Common myeloid progenitor, CD34-positive (primary cell): ENCODE results near the gene RCL1.

Source experiments
- CTCF ChIA-PET: fragments of 350-600 bp; sonication (Branson Sonifier 250); formaldehyde crosslinking; loops from one replicate; lab custom pipeline; 2021; ENCODE audit warnings: antibody characterized with exemption; lab: Charles Lee
- POLR2A ChIA-PET: fragments of 350-600 bp; sonication (Branson Sonifier 250); formaldehyde crosslinking; loops from one replicate; lab custom pipeline; 2021; ENCODE audit warnings: antibody characterized with exemption; lab: Charles Lee
- DNase-seq, 3 donors: peaks; one replicate each; pipeline versions ENCODE4 v3.0.0 to v3.0.0-alpha.2; 2013
- H3K27ac ChIP-seq, 2 experiments: 1 replicate in 1 of 2; 2 replicates in 1 of 2; pipeline ENCODE4 v1.7.0; 2013; ENCODE audit warnings: inconsistent platforms in 2 of 2, low read length in 2 of 2, mild to moderate bottlenecking in 2 of 2, low read depth in 1 of 2, moderate library complexity in 1 of 2; ENCODE audit not compliant: severe bottlenecking in 2 of 2, insufficient read depth in 1 of 2, poor library complexity in 1 of 2
- H3K27me3 ChIP-seq, 5 experiments: replicated peaks in 2 of 5; 1 replicate in 3 of 5; 2 replicates in 2 of 5; pipeline versions ENCODE4 v1.6.1 to v1.7.0; 2013; ENCODE audit warnings: low read length in 4 of 5, mild to moderate bottlenecking in 2 of 5, moderate library complexity in 2 of 5, inconsistent platforms in 1 of 5; ENCODE audit not compliant: insufficient read depth in 5 of 5, control insufficient read depth in 4 of 5
- H3K36me3 ChIP-seq, 4 experiments: 1 replicate in 2 of 4; 2 replicates in 2 of 4; pipeline versions ENCODE4 v1.6.1 to v1.7.0; 2013; ENCODE audit warnings: low read length in 3 of 4, control low read depth in 1 of 4, mild to moderate bottlenecking in 1 of 4; ENCODE audit not compliant: control insufficient read depth in 4 of 4, insufficient read depth in 4 of 4
- H3K4me1 ChIP-seq, 4 experiments: 1 replicate in 3 of 4; 2 replicates in 1 of 4; pipeline versions ENCODE4 v1.6.1 to v1.7.1; 2013; ENCODE audit warnings: low read length in 3 of 4, mild to moderate bottlenecking in 3 of 4, control low read depth in 1 of 4, inconsistent platforms in 1 of 4, moderate library complexity in 1 of 4; ENCODE audit not compliant: control insufficient read depth in 4 of 4, insufficient read depth in 4 of 4; ENCODE audit errors: control extremely low read depth in 1 of 4
- H3K4me3 ChIP-seq, 7 experiments: 1 replicate in 4 of 7; 2 replicates in 3 of 7; pipeline versions ENCODE4 v1.5.1 to v1.7.0; 2013; ENCODE audit warnings: mild to moderate bottlenecking in 7 of 7, low read length in 6 of 7, moderate library complexity in 6 of 7, inconsistent platforms in 2 of 7, low read depth in 2 of 7, control low read depth in 1 of 7; ENCODE audit not compliant: insufficient read depth in 4 of 7, control insufficient read depth in 1 of 7; ENCODE audit errors: extremely low read depth in 1 of 7
- H3K9me3 ChIP-seq, 5 experiments: 1 replicate in 4 of 5; 2 replicates in 1 of 5; pipeline versions ENCODE4 v1.6.1 to v1.7.1; 2013; ENCODE audit warnings: low read length in 4 of 5, mild to moderate bottlenecking in 2 of 5, inconsistent platforms in 1 of 5, low read depth in 1 of 5, moderate library complexity in 1 of 5; ENCODE audit not compliant: control insufficient read depth in 4 of 5, insufficient read depth in 2 of 5; ENCODE audit errors: control extremely low read depth in 1 of 5
- WGBS: methylation state at CpG from one replicate; pipeline ENCODE4 v1.1.5; 2013; ENCODE audit not compliant: insufficient coverage; 5-methylcytosine and 5-hydroxymethylcytosine counted together

The RCL1 gene

DNA sequence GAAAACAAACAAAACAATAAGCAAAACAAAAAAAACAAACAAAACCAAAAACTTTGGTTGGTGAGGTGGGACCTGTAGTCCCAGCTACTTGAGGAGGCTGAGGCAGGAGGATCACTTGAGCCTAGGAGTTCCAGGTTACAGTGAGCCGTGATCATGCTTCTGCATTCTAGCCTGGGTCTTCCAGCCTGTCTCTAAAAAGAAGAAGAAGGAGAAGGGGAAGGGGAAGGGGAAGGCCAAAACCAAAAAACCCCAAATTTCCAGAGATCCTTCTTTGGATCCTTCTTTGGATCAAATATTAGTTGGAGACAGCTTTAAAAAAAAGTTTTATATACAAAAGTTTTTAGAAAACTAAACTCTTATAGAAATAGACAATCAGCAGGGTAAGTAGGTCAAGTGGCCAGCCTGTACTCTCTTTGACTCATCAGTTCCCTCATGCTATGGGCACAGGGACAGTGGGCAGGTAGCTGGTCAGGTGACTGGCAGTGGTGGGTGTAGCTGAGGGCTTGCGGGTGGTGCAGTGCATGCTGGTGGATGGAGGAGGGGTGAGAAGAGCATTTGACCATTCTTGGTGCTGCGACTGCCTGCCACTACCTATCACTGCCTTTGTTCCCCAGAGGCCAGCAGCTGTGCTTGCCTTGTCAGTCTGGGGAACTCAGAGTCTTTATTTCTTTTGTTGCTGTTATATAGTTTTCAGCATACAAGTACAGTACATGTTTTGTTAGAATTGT lies 12.6 kb downstream of the RCL1 start:
- H3K9me3 ChIP-seq: peaks cover 0 to 22% (median 6%) of the 10 kb centered on the region in 5 experiments
- no peaks in the 10 kb centered on the region for H3K4me1 ChIP-seq
- ChIA-PET POLR2A (no interaction called here), CTCF (no interaction called here)
- peaks cover 0 to 9% (median 5%) of the 10 kb centered on the region in 4 experiments for H3K36me3 ChIP-seq
- no peaks in the 10 kb centered on the region for H3K27me3 ChIP-seq
- 86% methylated on average over 1 of the region's 3 CpGs for WGBS
- no peak overlapping the region for H3K27ac ChIP-seq
- DNase-seq: no peak
- no peak overlapping the region for H3K4me3 ChIP-seq

DNA sequence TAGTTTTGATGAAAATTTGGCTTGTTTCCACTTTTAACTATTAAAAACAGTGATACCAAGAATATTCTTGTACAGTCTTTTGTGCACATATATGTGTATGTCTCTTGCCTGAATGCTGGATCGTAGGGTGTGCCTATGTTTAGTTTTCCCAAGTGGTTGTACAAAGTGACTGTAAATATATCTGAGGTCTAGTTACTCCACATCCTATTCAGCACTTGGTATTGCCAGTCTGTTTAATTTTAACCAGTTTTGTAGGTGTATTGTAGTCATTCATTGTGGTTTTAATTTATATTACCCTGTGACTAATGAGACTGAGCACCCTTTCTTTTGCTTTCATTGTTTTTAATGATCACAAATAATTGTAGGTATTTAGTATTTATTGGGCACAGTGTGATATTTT lies 17.8 kb downstream of the RCL1 start:
- no peaks in the 10 kb centered on the region for H3K27me3 ChIP-seq
- peaks cover 0 to 3% (median 0%) of the 10 kb centered on the region in 4 experiments for H3K36me3 ChIP-seq
- no peak overlapping the region for H3K4me3 ChIP-seq
- WGBS: no CpG with 5 or more reads among the region's 1 CpG
- H3K27ac ChIP-seq: no peak overlapping the region
- no peak for DNase-seq
- POLR2A ChIA-PET: no interaction called here
- H3K9me3 ChIP-seq: peaks cover 3 to 39% (median 9%) of the 10 kb centered on the region in 5 experiments
- CTCF ChIA-PET: interaction anchor here (1.2 kb wide), 1 partner anchor 14 kb away, joined by 5 read pairs; no protein-coding TSS in a partner anchor
- H3K4me1 ChIP-seq: peaks cover 0 to 5% (median 0%) of the 10 kb centered on the region in 4 experiments

DNA sequence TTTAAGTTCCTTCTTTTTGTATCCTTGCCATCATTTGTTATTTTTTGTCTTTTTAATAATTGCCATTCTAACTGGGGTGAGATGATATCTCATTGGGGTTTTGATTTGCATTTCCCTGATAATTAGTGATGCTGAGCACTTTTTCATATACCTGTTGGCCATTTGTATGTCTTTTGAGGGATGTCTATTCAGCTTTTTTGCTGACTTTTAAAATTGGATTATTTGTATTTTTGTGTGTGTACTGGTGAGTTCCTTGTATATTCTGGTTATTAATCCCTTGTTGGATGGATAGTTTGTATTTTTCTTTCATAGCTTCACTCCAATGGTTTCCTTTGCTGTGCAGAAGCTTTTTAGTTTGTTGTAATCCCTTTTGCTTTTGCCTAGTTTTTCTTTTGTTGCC lies 19.1 kb downstream of the RCL1 start:
- peaks cover 0 to 3% (median under 1%) of the 10 kb centered on the region in 4 experiments for H3K36me3 ChIP-seq
- H3K4me1 ChIP-seq: peaks cover 0 to 8% (median 0%) of the 10 kb centered on the region in 4 experiments
- no peak overlapping the region for H3K27ac ChIP-seq
- no peaks in the 10 kb centered on the region for H3K27me3 ChIP-seq
- ChIA-PET POLR2A (no interaction called here), CTCF (no interaction called here)
- peaks cover 3 to 33% (median 7%) of the 10 kb centered on the region in 5 experiments for H3K9me3 ChIP-seq
- DNase-seq: no peak
- H3K4me3 ChIP-seq: no peak overlapping the region

DNA sequence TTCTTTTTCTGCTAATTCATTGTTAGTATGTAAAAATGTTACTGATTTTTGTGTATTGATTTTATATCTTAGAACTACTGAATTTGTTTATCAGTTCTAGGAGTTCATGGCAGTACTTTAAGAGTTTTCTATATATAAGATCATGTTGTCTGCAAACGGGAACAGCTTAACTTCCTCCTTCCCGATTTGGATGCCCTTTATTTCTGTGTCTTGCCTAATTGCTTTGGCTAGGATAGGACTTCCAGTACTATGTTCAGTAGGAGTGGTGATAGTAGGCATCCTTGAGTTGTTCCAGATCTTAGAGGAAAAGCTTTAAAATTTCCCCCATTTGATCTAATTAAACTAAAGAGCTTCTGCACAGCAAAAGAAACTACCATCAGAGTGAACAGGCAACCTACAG lies 20.1 kb downstream of the RCL1 start:
- peaks cover 3 to 27% (median 4%) of the 10 kb centered on the region in 5 experiments for H3K9me3 ChIP-seq
- peaks cover 0 to 3% (median under 1%) of the 10 kb centered on the region in 4 experiments for H3K36me3 ChIP-seq
- no peak overlapping the region for H3K27ac ChIP-seq
- H3K4me3 ChIP-seq: no peak overlapping the region
- 100% methylated on average over 1 of the region's 2 CpGs for WGBS
- DNase-seq: no peak
- no peaks in the 10 kb centered on the region for H3K27me3 ChIP-seq
- ChIA-PET POLR2A (no interaction called here), CTCF (interaction anchor here (1.2 kb wide), 1 partner anchor 53 kb away, joined by 3 read pairs; no protein-coding TSS in a partner anchor)
- peaks cover 0 to 8% (median 0%) of the 10 kb centered on the region in 4 experiments for H3K4me1 ChIP-seq

DNA sequence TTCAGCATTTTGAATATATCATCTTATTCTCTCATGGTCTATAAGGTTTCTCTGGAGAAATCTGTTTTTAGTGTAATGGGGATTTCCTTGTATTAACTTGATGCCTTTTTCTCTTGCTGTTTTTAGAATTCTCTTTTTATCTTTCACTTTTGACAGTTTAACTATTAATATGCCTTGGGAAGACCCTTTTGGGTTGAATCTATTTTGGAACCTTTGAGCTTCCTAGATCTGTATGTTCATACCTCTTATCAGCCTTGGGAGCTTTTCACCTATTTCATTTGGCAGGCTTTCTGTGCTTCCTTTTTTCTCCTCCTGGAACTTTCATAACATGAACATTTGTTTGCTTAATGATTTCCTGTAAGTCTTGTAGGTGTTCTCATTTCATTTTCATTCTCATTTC lies 22.2 kb downstream of the RCL1 start:
- POLR2A ChIA-PET: no interaction called here
- Histone ChIP-seq H3K9me3 (peaks cover 3 to 27% (median 4%) of the 10 kb centered on the region in 5 experiments), H3K27me3 (no peaks in the 10 kb centered on the region), H3K4me1 (peaks cover 0 to 8% (median 0%) of the 10 kb centered on the region in 4 experiments), H3K4me3 (no peak overlapping the region), H3K36me3 (peaks cover 0 to 3% (median under 1%) of the 10 kb centered on the region in 4 experiments), H3K27ac (no peak overlapping the region)
- CTCF ChIA-PET: interaction anchor here (0.6 kb wide), 1 partner anchor 1069 kb away, joined by 4 read pairs; no protein-coding TSS in a partner anchor
- no peak for DNase-seq

DNA sequence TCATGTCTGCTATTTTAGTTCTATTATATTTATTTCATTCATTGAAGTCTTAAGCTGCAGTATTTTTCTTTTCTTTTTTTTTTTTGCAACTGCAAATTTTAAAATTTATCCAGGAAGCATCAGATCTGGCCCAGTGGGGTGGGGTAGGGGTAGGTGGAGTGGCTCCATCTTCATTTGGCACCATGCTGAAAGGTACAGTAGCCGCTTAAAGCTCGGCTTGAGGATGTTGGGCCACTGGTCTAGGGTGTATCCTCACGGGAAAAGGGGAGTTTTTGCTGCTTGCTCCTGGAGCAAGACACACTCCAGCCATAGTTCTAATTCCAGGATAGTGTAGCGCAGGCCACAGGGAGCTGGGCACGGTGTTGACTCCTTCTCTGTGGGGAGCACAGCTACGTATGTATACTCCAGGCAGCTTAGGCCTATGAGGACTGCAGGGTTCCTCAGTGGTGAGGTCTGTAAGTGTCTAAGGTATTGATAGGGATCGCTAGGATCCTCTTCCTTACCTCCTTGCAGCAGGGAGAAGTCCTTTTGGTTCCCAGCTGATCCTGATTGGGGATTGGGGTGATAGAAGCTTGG lies 22.7 kb downstream of the RCL1 start:
- H3K9me3 ChIP-seq: peaks cover 3 to 27% (median 4%) of the 10 kb centered on the region in 5 experiments
- DNase-seq: no peak
- no peak overlapping the region for H3K27ac ChIP-seq
- 88% methylated on average over 4 of the region's 7 CpGs for WGBS
- peaks cover 0 to 3% (median under 1%) of the 10 kb centered on the region in 4 experiments for H3K36me3 ChIP-seq
- CTCF ChIA-PET: interaction anchor here (0.6 kb wide), 1 partner anchor 1069 kb away, joined by 4 read pairs; no protein-coding TSS in a partner anchor
- H3K4me1 ChIP-seq: peaks cover 0 to 8% (median 0%) of the 10 kb centered on the region in 4 experiments
- POLR2A ChIA-PET: interaction anchor here (0.6 kb wide), 1 partner anchor 203 kb away, joined by 4 read pairs; no protein-coding TSS in a partner anchor
- H3K27me3 ChIP-seq: no peaks in the 10 kb centered on the region
- no peak overlapping the region for H3K4me3 ChIP-seq

DNA sequence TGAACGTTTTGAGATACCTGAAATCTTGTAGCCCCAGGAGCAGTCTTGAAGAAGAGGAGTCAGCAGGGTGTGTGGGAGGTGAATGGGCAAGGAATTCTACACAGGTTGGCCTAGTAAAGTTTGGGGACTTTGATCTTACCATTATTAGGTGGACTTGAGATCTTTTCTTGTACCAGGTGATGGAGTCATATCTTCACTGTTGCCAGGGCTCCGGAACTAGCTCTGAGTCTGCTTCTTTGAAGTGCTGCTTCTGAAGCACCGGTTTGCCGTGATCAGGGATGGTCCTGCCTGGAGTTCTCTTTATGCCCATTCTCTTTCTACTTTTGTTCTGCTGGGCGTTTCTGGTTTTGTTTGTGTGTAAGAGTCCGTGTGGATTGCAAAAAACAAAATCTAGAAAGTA lies 27.4 kb downstream of the RCL1 start:
- POLR2A ChIA-PET: no interaction called here
- DNase-seq: no peak
- WGBS: 83% methylated on average over 2 of the region's 6 CpGs

More for the DNA sequence above, 27.4 kb downstream of the RCL1 start:
- no peak overlapping the region for H3K27ac ChIP-seq
- H3K36me3 ChIP-seq: peaks cover 0 to 3% (median 2%) of the 10 kb centered on the region in 4 experiments
- peaks cover 0 to 19% (median 5%) of the 10 kb centered on the region in 4 experiments for H3K4me1 ChIP-seq
- CTCF ChIA-PET: no interaction called here
- H3K27me3 ChIP-seq: no peaks in the 10 kb centered on the region
- peaks cover 0 to 7% (median 0%) of the 10 kb centered on the region in 5 experiments for H3K9me3 ChIP-seq
- no peak overlapping the region for H3K4me3 ChIP-seq
